Measurements from ENCODE around the gene PTPRB.

Gene PTPRB

GRCh38 chr12:70577283-70577634, 60.0 kb downstream of the PTPRB start:
- WGBS: 27% methylated on average over 1 of the region's 3 CpGs
- no peak overlapping the region for H3K9ac ChIP-seq (ENCODE audit: low read length)
- H2AK5ac ChIP-seq (ENCODE audit: low read length, severe bottlenecking): no peak overlapping the region
- H3K23ac ChIP-seq (ENCODE audit: low read length in 2 of 2): no peak overlapping the region
- no peak overlapping the region for H3K4me3 ChIP-seq (ENCODE audit: insufficient read depth in 1 of 2, low read depth in 1 of 2, low read length in 2 of 2)
- H2AFZ ChIP-seq (ENCODE audit: low read depth, low read length): no peak overlapping the region
- H3K18ac ChIP-seq (ENCODE audit: low read depth in 1 of 2, low read length in 2 of 2): no peak overlapping the region
- no peak overlapping the region for H3K14ac ChIP-seq (ENCODE audit: low read length in 2 of 2)
- no peak overlapping the region for H4K91ac ChIP-seq (ENCODE audit: low read length)
- no peak overlapping the region for H4K8ac ChIP-seq (ENCODE audit: low read length)
- no peaks in the 10 kb centered on the region for H3K9me3 ChIP-seq (ENCODE audit: control insufficient read depth, low read length)
- H3K4ac ChIP-seq (ENCODE audit: low read depth in 1 of 2, low read length in 2 of 2): no peak overlapping the region
- H3K27me3 ChIP-seq (ENCODE audit: control insufficient read depth in 1 of 2, insufficient read depth in 1 of 2, low read length in 2 of 2): no peaks in the 10 kb centered on the region
- no peak overlapping the region for H2BK5ac ChIP-seq (ENCODE audit: low read depth, low read length, poor library complexity, severe bottlenecking)
- no peak overlapping the region for H3K27ac ChIP-seq (ENCODE audit: low read length, poor library complexity, severe bottlenecking)
- H3K79me1 ChIP-seq (replicated peaks; ENCODE audit: low read length, poor library complexity, severe bottlenecking): no peaks in the 10 kb centered on the region
- H2BK120ac ChIP-seq (ENCODE audit: low read depth, low read length): no peak overlapping the region
- peaks cover 3% of the 10 kb centered on the region for H3K4me1 ChIP-seq (ENCODE audit: control insufficient read depth, insufficient read depth, low read depth, low read length)
- no peak overlapping the region for H2BK12ac ChIP-seq (ENCODE audit: low read length in 2 of 2)
- no peaks in the 10 kb centered on the region for H3K36me3 ChIP-seq (ENCODE audit: control insufficient read depth in 1 of 2, insufficient read depth in 2 of 2, low read depth in 1 of 2, low read length in 2 of 2)
- no peak overlapping the region for H2BK15ac ChIP-seq (ENCODE audit: low read depth, poor library complexity, severe bottlenecking)
- H3K4me2 ChIP-seq (ENCODE audit: low read length, poor library complexity, severe bottlenecking): no peak overlapping the region
- no peak for DNase-seq

- Histone ChIP-seq H3K4me3 (ENCODE audit: insufficient read depth in 1 of 2, low read depth in 1 of 2, low read length in 2 of 2) (no peak overlapping the region), H3K27ac (ENCODE audit: low read length, poor library complexity, severe bottlenecking) (peak overlapping the region; percentile 62), H2BK12ac (ENCODE audit: low read length in 2 of 2) (peak overlapping the region in 1 of 2 experiments; percentile 37), H3K4ac (ENCODE audit: low read depth in 1 of 2, low read length in 2 of 2) (no peak overlapping the region), H3K18ac (ENCODE audit: low read depth in 1 of 2, low read length in 2 of 2) (peak overlapping the region in 1 of 2 experiments; percentile 54), H3K4me1 (ENCODE audit: control insufficient read depth, insufficient read depth, low read depth, low read length) (peaks cover 3% of the 10 kb centered on the region), H3K27me3 (ENCODE audit: control insufficient read depth in 1 of 2, insufficient read depth in 1 of 2, low read length in 2 of 2) (no peaks in the 10 kb centered on the region), H4K91ac (ENCODE audit: low read length) (peak overlapping the region; percentile 34), H4K8ac (ENCODE audit: low read length) (no peak overlapping the region), H2BK15ac (ENCODE audit: low read depth, poor library complexity, severe bottlenecking) (no peak overlapping the region), H2BK5ac (ENCODE audit: low read depth, low read length, poor library complexity, severe bottlenecking) (no peak overlapping the region), H3K36me3 (ENCODE audit: control insufficient read depth in 1 of 2, insufficient read depth in 2 of 2, low read depth in 1 of 2, low read length in 2 of 2) (no peaks in the 10 kb centered on the region), H2BK120ac (ENCODE audit: low read depth, low read length) (no peak overlapping the region), H3K4me2 (ENCODE audit: low read length, poor library complexity, severe bottlenecking) (no peak overlapping the region), H2AK5ac (ENCODE audit: low read length, severe bottlenecking) (peak overlapping the region; percentile 24), H2AFZ (ENCODE audit: low read depth, low read length) (no peak overlapping the region), H3K23ac (ENCODE audit: low read length in 2 of 2) (peak overlapping the region in 1 of 2 experiments; percentile 14), H3K79me1 (replicated peaks; ENCODE audit: low read length, poor library complexity, severe bottlenecking) (no peaks in the 10 kb centered on the region), H3K14ac (ENCODE audit: low read length in 2 of 2) (no peak overlapping the region), H3K9ac (ENCODE audit: low read length) (peak overlapping the region; percentile 40), H3K9me3 (ENCODE audit: control insufficient read depth, low read length) (no peaks in the 10 kb centered on the region)
- peak; percentile 85 for DNase-seq
- 82% methylated on average over 6 of the region's 19 CpGs for WGBS
These were observed 60.6 kb downstream of the PTPRB start for GRCh38 chr12:70576341-70577282.

- peaks cover 0 to 6% of the 10 kb centered on the region in 2 experiments for H3K36me3 ChIP-seq (ENCODE audit: control insufficient read depth in 1 of 2, insufficient read depth in 2 of 2, low read depth in 1 of 2, low read length in 2 of 2)
- no peak overlapping the region for H3K14ac ChIP-seq (ENCODE audit: low read length in 2 of 2)
- no peak overlapping the region for H3K27ac ChIP-seq (ENCODE audit: low read length, poor library complexity, severe bottlenecking)
- peak; percentile 35 for DNase-seq
- no peak overlapping the region for H2BK120ac ChIP-seq (ENCODE audit: low read depth, low read length)
- H2BK5ac ChIP-seq (ENCODE audit: low read depth, low read length, poor library complexity, severe bottlenecking): no peak overlapping the region
- no peak overlapping the region for H3K18ac ChIP-seq (ENCODE audit: low read depth in 1 of 2, low read length in 2 of 2)
- H4K8ac ChIP-seq (ENCODE audit: low read length): no peak overlapping the region
- no peak overlapping the region for H2AFZ ChIP-seq (ENCODE audit: low read depth, low read length)
- 44% methylated on average over 3 of the region's 3 CpGs for WGBS
- no peak overlapping the region for H4K91ac ChIP-seq (ENCODE audit: low read length)
- no peak overlapping the region for H3K4ac ChIP-seq (ENCODE audit: low read depth in 1 of 2, low read length in 2 of 2)
- H3K4me1 ChIP-seq (ENCODE audit: control insufficient read depth, insufficient read depth, low read depth, low read length): peaks cover 3% of the 10 kb centered on the region
- H2BK12ac ChIP-seq (ENCODE audit: low read length in 2 of 2): no peak overlapping the region
- H3K79me1 ChIP-seq (replicated peaks; ENCODE audit: low read length, poor library complexity, severe bottlenecking): no peaks in the 10 kb centered on the region
- H3K4me2 ChIP-seq (ENCODE audit: low read length, poor library complexity, severe bottlenecking): no peak overlapping the region
- H2AK5ac ChIP-seq (ENCODE audit: low read length, severe bottlenecking): no peak overlapping the region
- H3K23ac ChIP-seq (ENCODE audit: low read length in 2 of 2): no peak overlapping the region
- H2BK15ac ChIP-seq (ENCODE audit: low read depth, poor library complexity, severe bottlenecking): no peak overlapping the region
- no peak overlapping the region for H3K9ac ChIP-seq (ENCODE audit: low read length)
- no peaks in the 10 kb centered on the region for H3K27me3 ChIP-seq (ENCODE audit: control insufficient read depth in 1 of 2, insufficient read depth in 1 of 2, low read length in 2 of 2)
- no peak overlapping the region for H3K4me3 ChIP-seq (ENCODE audit: insufficient read depth in 1 of 2, low read depth in 1 of 2, low read length in 2 of 2)
- no peaks in the 10 kb centered on the region for H3K9me3 ChIP-seq (ENCODE audit: control insufficient read depth, low read length)
These were observed 65.4 kb downstream of the PTPRB start for GRCh38 chr12:70571705-70572268.

GRCh38 chr12:70571029-70571428, 66.2 kb downstream of the PTPRB start:
- Histone ChIP-seq H3K9ac (ENCODE audit: low read length) (no peak overlapping the region), H2BK120ac (ENCODE audit: low read depth, low read length) (no peak overlapping the region), H3K14ac (ENCODE audit: low read length in 2 of 2) (no peak overlapping the region), H3K4me2 (ENCODE audit: low read length, poor library complexity, severe bottlenecking) (no peak overlapping the region), H3K79me1 (replicated peaks; ENCODE audit: low read length, poor library complexity, severe bottlenecking) (no peaks in the 10 kb centered on the region), H2BK5ac (ENCODE audit: low read depth, low read length, poor library complexity, severe bottlenecking) (no peak overlapping the region), H2AFZ (ENCODE audit: low read depth, low read length) (no peak overlapping the region), H3K18ac (ENCODE audit: low read depth in 1 of 2, low read length in 2 of 2) (no peak overlapping the region), H4K91ac (ENCODE audit: low read length) (no peak overlapping the region), H3K23ac (ENCODE audit: low read length in 2 of 2) (no peak overlapping the region), H3K36me3 (ENCODE audit: control insufficient read depth in 1 of 2, insufficient read depth in 2 of 2, low read depth in 1 of 2, low read length in 2 of 2) (peaks cover 0 to 6% of the 10 kb centered on the region in 2 experiments), H3K4ac (ENCODE audit: low read depth in 1 of 2, low read length in 2 of 2) (no peak overlapping the region), H2AK5ac (ENCODE audit: low read length, severe bottlenecking) (no peak overlapping the region), H3K4me3 (ENCODE audit: insufficient read depth in 1 of 2, low read depth in 1 of 2, low read length in 2 of 2) (no peak overlapping the region), H2BK15ac (ENCODE audit: low read depth, poor library complexity, severe bottlenecking) (no peak overlapping the region), H4K8ac (ENCODE audit: low read length) (no peak overlapping the region), H3K4me1 (ENCODE audit: control insufficient read depth, insufficient read depth, low read depth, low read length) (no peaks in the 10 kb centered on the region), H3K27me3 (ENCODE audit: control insufficient read depth in 1 of 2, insufficient read depth in 1 of 2, low read length in 2 of 2) (no peaks in the 10 kb centered on the region), H3K27ac (ENCODE audit: low read length, poor library complexity, severe bottlenecking) (no peak overlapping the region), H2BK12ac (ENCODE audit: low read length in 2 of 2) (no peak overlapping the region), H3K9me3 (ENCODE audit: control insufficient read depth, low read length) (no peaks in the 10 kb centered on the region)
- WGBS: 89% methylated on average over 8 of the region's 8 CpGs
- no peak for DNase-seq
